Colonic mucosa (tissue), 4 donors: ENCODE measurements around the gene ITGBL1. TPM values are rescaled to one million over a fixed set of nuclear protein-coding genes. Genes with fewer than 3 reads are reported as not detected.

Source experiments
- DNase-seq: peaks from one replicate; pipeline ENCODE4 v3.0.0-alpha.2; 2020
- H3K27ac ChIP-seq: fragments of 200-600 bp; one replicate; pipeline ENCODE4 v1.8.0; 2021
- H3K27me3 ChIP-seq: fragments of 200-600 bp; one replicate; pipeline ENCODE4 v1.8.0; 2021
- H3K36me3 ChIP-seq: fragments of 200-600 bp; one replicate; pipeline ENCODE4 v1.8.0; 2021
- H3K4me1 ChIP-seq: fragments of 200-600 bp; one replicate; pipeline ENCODE4 v1.8.0; 2021; ENCODE audit warnings: mild to moderate bottlenecking
- H3K4me3 ChIP-seq: fragments of 200-600 bp; one replicate; pipeline ENCODE4 v1.8.0; 2021
- H3K9ac ChIP-seq, 2 donors: one replicate each; pipeline ENCODE4 v1.7.0; 2013; ENCODE audit warnings: control low read depth in 2 of 2, low read depth in 2 of 2, low read length in 2 of 2
- H3K9me3 ChIP-seq: fragments of 200-600 bp; one replicate; pipeline ENCODE4 v1.8.0; 2021
- intact Hi-C: fragments of 100-400 bp; cut with DNase I; formaldehyde crosslinking; loops from one replicate; pipeline ENCODE4 v1.14.1; 2022
- total RNA-seq, 2 donors: library from RNA; stranded (reverse); fragmentation: NEBNext Ultra II Directional in 1 of 2; extraction: Animal tissue kit (Norgen Biotek cat#: 25700) in 1 of 2; gene quantifications; one replicate each; pipeline ENCODE4 v1.2.1, GENCODE V29; 2021
- TF ChIP-seq, protein P1 (sequence below): fragments of 200-600 bp; IDR thresholded peaks from one replicate; pipeline ENCODE4 v1.8.0; 2022; ENCODE audit warnings: antibody characterized with exemption, mild to moderate bottlenecking
- donor health status: healthy.
- donor health status: DM: no; HTN: no; CAD: no.
- donor health status: DM: no; HTN: no; CAD: no.

The ITGBL1 gene
- total RNA-seq, 2 donors from 2014 or later = 0.25 to 0.72 TPM

GRCh38 chr13:101520672-101521071, 68.2 kb downstream of the ITGBL1 start:
- no peak for DNase-seq

DNA sequence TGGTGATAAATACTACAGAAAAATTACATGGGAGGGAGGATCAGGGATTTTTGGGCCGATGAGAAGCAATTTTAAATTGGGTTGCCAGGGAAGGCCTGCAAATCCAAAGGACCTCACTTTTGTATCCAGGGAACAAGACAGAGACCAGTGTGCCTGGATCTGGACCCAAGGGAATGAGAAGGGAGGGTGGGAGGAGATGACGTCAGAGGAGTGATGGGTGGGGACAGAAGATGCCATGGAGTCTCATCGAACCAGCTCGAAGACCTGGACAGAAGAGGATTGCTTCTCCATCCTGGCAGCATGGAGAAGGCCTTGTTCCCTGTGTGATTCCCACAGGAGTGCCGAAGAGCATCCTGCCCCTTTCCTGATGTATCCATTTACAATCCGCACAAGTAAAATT, 68.9 kb downstream of the ITGBL1 start:
- TF ChIP-seq, protein P1, sequence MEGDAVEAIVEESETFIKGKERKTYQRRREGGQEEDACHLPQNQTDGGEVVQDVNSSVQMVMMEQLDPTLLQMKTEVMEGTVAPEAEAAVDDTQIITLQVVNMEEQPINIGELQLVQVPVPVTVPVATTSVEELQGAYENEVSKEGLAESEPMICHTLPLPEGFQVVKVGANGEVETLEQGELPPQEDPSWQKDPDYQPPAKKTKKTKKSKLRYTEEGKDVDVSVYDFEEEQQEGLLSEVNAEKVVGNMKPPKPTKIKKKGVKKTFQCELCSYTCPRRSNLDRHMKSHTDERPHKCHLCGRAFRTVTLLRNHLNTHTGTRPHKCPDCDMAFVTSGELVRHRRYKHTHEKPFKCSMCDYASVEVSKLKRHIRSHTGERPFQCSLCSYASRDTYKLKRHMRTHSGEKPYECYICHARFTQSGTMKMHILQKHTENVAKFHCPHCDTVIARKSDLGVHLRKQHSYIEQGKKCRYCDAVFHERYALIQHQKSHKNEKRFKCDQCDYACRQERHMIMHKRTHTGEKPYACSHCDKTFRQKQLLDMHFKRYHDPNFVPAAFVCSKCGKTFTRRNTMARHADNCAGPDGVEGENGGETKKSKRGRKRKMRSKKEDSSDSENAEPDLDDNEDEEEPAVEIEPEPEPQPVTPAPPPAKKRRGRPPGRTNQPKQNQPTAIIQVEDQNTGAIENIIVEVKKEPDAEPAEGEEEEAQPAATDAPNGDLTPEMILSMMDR = no peak
- intact Hi-C loops = no loop called here
- no peaks in the 10 kb centered on the region for H3K4me1 ChIP-seq

More at GRCh38 chr13:101520672-101521071, 68.2 kb downstream of the ITGBL1 start:
- Histone ChIP-seq H3K36me3 (no peaks in the 10 kb centered on the region), H3K27ac (no peak overlapping the region), H3K9ac (no peak overlapping the region), H3K4me3 (no peak overlapping the region), H3K4me1 (no peaks in the 10 kb centered on the region), H3K27me3 (no peaks in the 10 kb centered on the region), H3K9me3 (no peaks in the 10 kb centered on the region)
- TF ChIP-seq, protein P1 = no peak
- intact Hi-C loops = no loop called here

DNA sequence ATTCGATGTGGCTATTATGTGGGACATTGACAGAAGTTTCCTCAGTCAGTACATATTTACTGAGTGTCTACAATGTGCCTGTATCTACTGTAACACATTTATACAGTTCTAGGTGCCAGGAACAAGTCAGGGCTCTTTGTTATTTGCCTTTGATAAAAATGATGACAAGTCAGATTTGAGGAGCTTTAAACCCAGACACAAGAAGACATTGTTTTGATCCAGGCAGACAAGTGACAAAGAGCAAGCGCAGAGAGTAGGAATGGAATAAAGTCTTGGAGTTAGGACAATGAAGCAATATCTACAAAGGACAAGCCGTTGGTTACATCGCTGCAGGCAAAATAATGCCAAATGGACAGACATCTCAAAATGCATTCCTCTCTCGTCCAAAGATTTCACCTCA, 70.1 kb downstream of the ITGBL1 start:
- no peak overlapping the region for H3K27ac ChIP-seq
- no peaks in the 10 kb centered on the region for H3K4me1 ChIP-seq
- intact Hi-C loops = no loop called here
- no peak for DNase-seq
- H3K4me3 ChIP-seq = no peak overlapping the region
- no peaks in the 10 kb centered on the region for H3K36me3 ChIP-seq
- TF ChIP-seq, protein P1 = no peak
- no peak overlapping the region for H3K9ac ChIP-seq
- no peaks in the 10 kb centered on the region for H3K9me3 ChIP-seq
- H3K27me3 ChIP-seq = no peaks in the 10 kb centered on the region

More for the DNA sequence above, 68.9 kb downstream of the ITGBL1 start:
- no peak for DNase-seq
- Histone ChIP-seq H3K4me3 (no peak overlapping the region), H3K27me3 (no peaks in the 10 kb centered on the region), H3K9me3 (no peaks in the 10 kb centered on the region), H3K27ac (no peak overlapping the region), H3K36me3 (no peaks in the 10 kb centered on the region), H3K9ac (no peak overlapping the region)

GRCh38 chr13:101523154-101524131, 71.0 kb downstream of the ITGBL1 start:
- H3K4me3 ChIP-seq = no peak overlapping the region
- intact Hi-C loops = no loop called here
- DNase-seq = no peak
- no peaks in the 10 kb centered on the region for H3K4me1 ChIP-seq
- TF ChIP-seq, protein P1 = no peak
- H3K27ac ChIP-seq = no peak overlapping the region
- H3K9me3 ChIP-seq = no peaks in the 10 kb centered on the region
- no peaks in the 10 kb centered on the region for H3K27me3 ChIP-seq
- no peaks in the 10 kb centered on the region for H3K36me3 ChIP-seq
- no peak overlapping the region for H3K9ac ChIP-seq

DNA sequence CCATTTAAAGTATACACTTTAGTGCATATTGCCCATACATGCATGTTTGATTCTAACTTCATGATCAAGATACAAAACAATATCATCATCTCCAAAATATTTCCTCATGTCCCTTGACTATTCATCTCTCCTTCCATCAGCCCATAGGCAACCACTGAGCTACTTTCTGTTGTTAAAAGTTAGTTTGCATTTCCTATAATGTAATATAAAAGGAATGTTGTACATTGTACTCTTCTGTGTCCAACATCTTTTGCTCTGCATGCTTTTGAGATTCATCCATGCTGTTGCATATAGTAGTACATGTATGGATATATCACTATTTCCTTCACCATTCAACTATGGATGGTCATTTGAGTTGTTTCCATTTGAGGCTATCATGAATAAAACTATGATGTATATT, 74.7 kb downstream of the ITGBL1 start:
- Histone ChIP-seq H3K27ac (no peak overlapping the region), H3K36me3 (no peaks in the 10 kb centered on the region), H3K27me3 (no peaks in the 10 kb centered on the region), H3K4me1 (no peaks in the 10 kb centered on the region), H3K9me3 (no peaks in the 10 kb centered on the region), H3K4me3 (no peak overlapping the region), H3K9ac (no peak overlapping the region)
- intact Hi-C loops = no loop called here
- no peak for DNase-seq
- TF ChIP-seq, protein P1 = no peak
